Thymus (tissue), 11 donors: ENCODE measurements around the gene SOX6. TPM values are rescaled to one million over a fixed set of nuclear protein-coding genes. Genes with fewer than 3 reads are reported as not detected.

Experiments used
- DNase-seq, 9 donors: peaks; one replicate each; pipeline ENCODE4 v3.0.0-alpha.2; 2013; ENCODE audit warnings: low spot score in 9 of 9, low read depth in 6 of 9, missing footprints in 1 of 9
- H3K27ac ChIP-seq, 2 donors: one replicate each; pipeline ENCODE4 v1.5.1; 2013; ENCODE audit warnings: control low read depth in 1 of 2, low read depth in 1 of 2, low read length in 1 of 2, mild to moderate bottlenecking in 1 of 2, moderate library complexity in 1 of 2
- H3K27me3 ChIP-seq, 2 donors: one replicate each; pipeline ENCODE4 v1.5.1; 2013; ENCODE audit warnings: low read length in 1 of 2; ENCODE audit not compliant: control insufficient read depth in 2 of 2, insufficient read depth in 1 of 2
- H3K36me3 ChIP-seq, 2 donors: one replicate each; pipeline ENCODE4 v1.5.1; 2013; ENCODE audit warnings: low read length in 1 of 2, mild to moderate bottlenecking in 1 of 2, moderate library complexity in 1 of 2; ENCODE audit not compliant: control insufficient read depth in 2 of 2, insufficient read depth in 2 of 2
- H3K4me1 ChIP-seq, 2 donors: one replicate each; pipeline ENCODE4 v1.5.1; 2013; ENCODE audit warnings: low read length in 2 of 2; ENCODE audit not compliant: control insufficient read depth in 2 of 2, insufficient read depth in 2 of 2
- H3K4me3 ChIP-seq, 2 donors: one replicate each; pipeline ENCODE4 v1.5.1; 2013; ENCODE audit warnings: low read length in 2 of 2, control low read depth in 1 of 2, mild to moderate bottlenecking in 1 of 2
- H3K9me3 ChIP-seq, 2 donors: one replicate each; pipeline ENCODE4 v1.5.1; 2013; ENCODE audit warnings: low read length in 1 of 2, mild to moderate bottlenecking in 1 of 2; ENCODE audit not compliant: control insufficient read depth in 2 of 2, insufficient read depth in 1 of 2
- WGBS: extraction: QIAGEN DNeasy Blood & Tissue Kit; methylation state at CpG from one replicate; pipeline ENCODE4 v1.1.7; 2013; 5-methylcytosine and 5-hydroxymethylcytosine counted together
- polyA plus RNA-seq: library from polyadenylated mRNA; stranded (reverse); fragments of 200-250 nt; gene quantifications from one replicate; pipeline ENCODE4 v1.2.3, GENCODE V29; 2013
- total RNA-seq: library from RNA; stranded (reverse); fragments of 120-200 nt; gene quantifications from one replicate; pipeline ENCODE4 v1.2.4, GENCODE V29; 2013
- donor health status: healthy.

The SOX6 gene
- total and polyA plus RNA-seq, 2 donors: 1.2 to 3.0 TPM

- WGBS: 47% methylated on average over 36 of the region's 36 CpGs
- Histone ChIP-seq H3K4me1 (no peaks in the 10 kb centered on the region), H3K4me3 (no peak overlapping the region), H3K27ac (no peak overlapping the region), H3K9me3 (no peaks in the 10 kb centered on the region), H3K36me3 (no peaks in the 10 kb centered on the region), H3K27me3 (peaks cover 0 to 14% of the 10 kb centered on the region in 2 donors)
- peak in 5 of 9 donors; percentile 3 to 32 (median 12) for DNase-seq
Observed at GRCh38 chr11:15941206-15941770, 415.1 kb downstream of the SOX6 start.

DNA sequence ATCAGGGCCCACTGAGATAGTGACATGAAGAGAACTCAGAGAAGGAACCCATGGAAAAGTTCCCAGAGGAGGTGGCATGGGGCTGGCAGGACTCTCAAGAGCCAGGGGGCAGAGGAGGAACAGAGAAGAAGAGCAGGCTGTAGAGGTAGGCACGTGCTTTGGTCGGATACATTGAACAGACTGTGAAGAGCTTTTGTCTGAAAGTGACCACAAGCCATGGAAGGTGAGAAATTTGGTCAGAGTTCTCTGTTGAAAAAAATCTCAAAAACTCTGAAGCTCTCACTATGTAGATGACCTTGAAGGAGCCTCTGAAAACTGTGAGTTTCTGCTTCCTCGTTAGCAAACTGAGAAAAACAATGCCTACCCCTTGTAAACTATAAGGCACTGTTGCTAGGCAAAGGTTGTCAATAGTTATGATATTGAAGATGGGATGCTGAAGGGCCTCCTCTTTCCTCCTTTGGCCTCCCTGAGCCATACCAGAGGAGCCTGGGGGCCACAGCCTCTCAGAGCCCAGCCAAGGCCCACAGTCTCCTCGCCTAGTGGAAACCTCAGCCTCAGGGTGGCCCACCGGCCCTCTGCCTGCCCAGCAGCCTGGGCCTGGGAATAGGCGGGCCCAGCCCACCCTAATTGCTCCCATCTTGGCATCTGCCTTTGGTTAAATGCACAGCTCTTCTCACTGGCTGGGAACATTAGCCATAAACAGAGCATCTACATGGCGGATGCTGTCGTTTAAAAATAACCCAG is 415.7 kb downstream of the SOX6 start:
- no peak for DNase-seq
- Histone ChIP-seq H3K4me3 (no peak overlapping the region), H3K9me3 (no peaks in the 10 kb centered on the region), H3K27ac (no peak overlapping the region), H3K27me3 (peaks cover 0 to 14% of the 10 kb centered on the region in 2 donors), H3K4me1 (no peaks in the 10 kb centered on the region), H3K36me3 (no peaks in the 10 kb centered on the region)
- 90% methylated on average over 8 of the region's 8 CpGs for WGBS

GRCh38 chr11:15938983-15939382 is 417.4 kb downstream of the SOX6 start:
- no peaks in the 10 kb centered on the region for H3K36me3 ChIP-seq
- 96% methylated on average over 1 of the region's 1 CpG for WGBS
- no peaks in the 10 kb centered on the region for H3K9me3 ChIP-seq
- DNase-seq: no peak
- H3K27ac ChIP-seq: no peak overlapping the region
- peaks cover 0 to 14% of the 10 kb centered on the region in 2 donors for H3K27me3 ChIP-seq
- H3K4me1 ChIP-seq: no peaks in the 10 kb centered on the region
- H3K4me3 ChIP-seq: no peak overlapping the region

GRCh38 chr11:15938121-15938611 is 418.2 kb downstream of the SOX6 start:
- no peak for DNase-seq
- Histone ChIP-seq H3K9me3 (no peaks in the 10 kb centered on the region), H3K4me1 (no peaks in the 10 kb centered on the region), H3K27me3 (peaks cover 0 to 14% of the 10 kb centered on the region in 2 donors), H3K36me3 (no peaks in the 10 kb centered on the region), H3K4me3 (no peak overlapping the region), H3K27ac (no peak overlapping the region)
- 96% methylated on average over 24 of the region's 24 CpGs for WGBS

DNA sequence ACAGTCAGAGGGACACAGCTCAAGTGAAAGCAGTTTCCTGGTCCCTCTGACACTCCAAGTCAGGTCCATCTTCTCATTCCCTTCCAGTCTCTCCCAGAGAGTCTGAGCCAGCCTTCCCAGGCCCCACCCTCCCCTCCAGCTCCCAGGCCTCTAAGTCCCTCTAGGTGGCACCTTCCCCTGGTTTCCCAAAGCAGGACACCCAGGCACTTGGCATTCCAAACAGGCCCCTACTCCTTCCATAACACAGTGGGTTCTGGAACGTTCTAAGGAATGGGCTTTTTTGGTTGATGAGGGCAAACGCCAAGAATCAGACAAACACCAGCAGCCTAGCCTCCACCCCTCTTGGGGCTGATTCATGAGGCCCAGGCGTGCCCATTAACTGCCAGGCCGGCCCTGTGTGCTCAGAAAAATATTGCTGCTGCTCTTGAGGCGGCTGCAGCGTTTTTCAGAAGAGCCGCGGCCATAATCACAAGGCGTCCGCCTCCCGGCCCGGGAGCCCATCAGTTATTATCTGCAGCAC is 418.7 kb downstream of the SOX6 start:
- Histone ChIP-seq H3K36me3 (no peaks in the 10 kb centered on the region), H3K4me3 (no peak overlapping the region), H3K27me3 (peaks cover 0 to 14% of the 10 kb centered on the region in 2 donors), H3K27ac (no peak overlapping the region), H3K9me3 (no peaks in the 10 kb centered on the region), H3K4me1 (no peaks in the 10 kb centered on the region)
- no peak for DNase-seq
- WGBS: 96% methylated on average over 12 of the region's 12 CpGs

DNA sequence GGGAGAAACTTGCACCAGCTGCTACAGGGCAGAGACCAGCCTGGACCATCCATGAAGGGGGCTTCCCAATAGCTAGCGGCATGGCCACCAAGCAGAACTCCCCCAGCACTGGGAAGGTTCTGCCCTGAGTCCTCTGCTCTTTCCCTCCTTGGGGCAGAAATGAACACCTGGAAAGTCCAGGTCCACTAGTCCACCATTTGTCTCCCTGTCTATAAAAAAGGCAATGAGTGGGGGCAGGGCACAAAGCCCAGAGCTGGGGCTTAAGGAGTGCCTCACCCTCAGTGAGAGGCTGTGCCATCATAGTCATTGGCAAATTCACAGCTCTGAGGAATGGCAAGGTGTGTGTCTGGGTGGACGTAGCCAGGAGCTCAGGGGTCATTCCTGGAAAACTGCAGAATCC is 420.3 kb downstream of the SOX6 start:
- no peak for DNase-seq
- no peaks in the 10 kb centered on the region for H3K4me1 ChIP-seq
- 96% methylated on average over 2 of the region's 2 CpGs for WGBS
- H3K27me3 ChIP-seq: peaks cover 0 to 4% of the 10 kb centered on the region in 2 donors
- H3K27ac ChIP-seq: no peak overlapping the region
- no peaks in the 10 kb centered on the region for H3K9me3 ChIP-seq
- H3K4me3 ChIP-seq: no peak overlapping the region
- H3K36me3 ChIP-seq: no peaks in the 10 kb centered on the region

- H3K27ac ChIP-seq: no peak overlapping the region
- no peaks in the 10 kb centered on the region for H3K4me1 ChIP-seq
- WGBS: 95% methylated on average over 8 of the region's 8 CpGs
- no peaks in the 10 kb centered on the region for H3K27me3 ChIP-seq
- no peaks in the 10 kb centered on the region for H3K36me3 ChIP-seq
- H3K9me3 ChIP-seq: no peaks in the 10 kb centered on the region
- no peak overlapping the region for H3K4me3 ChIP-seq
- DNase-seq: no peak
Observed at GRCh38 chr11:15935373-15935772, 421.0 kb downstream of the SOX6 start.

GRCh38 chr11:15933886-15934625 is 422.3 kb downstream of the SOX6 start:
- H3K36me3 ChIP-seq: no peaks in the 10 kb centered on the region
- no peak overlapping the region for H3K27ac ChIP-seq
- no peaks in the 10 kb centered on the region for H3K4me1 ChIP-seq
- H3K4me3 ChIP-seq: no peak overlapping the region
- whole genome bisulfite sequencing: 90% methylated on average over 7 of the region's 7 CpGs
- no peaks in the 10 kb centered on the region for H3K27me3 ChIP-seq
- no peaks in the 10 kb centered on the region for H3K9me3 ChIP-seq
- DNase-seq: no peak

DNA sequence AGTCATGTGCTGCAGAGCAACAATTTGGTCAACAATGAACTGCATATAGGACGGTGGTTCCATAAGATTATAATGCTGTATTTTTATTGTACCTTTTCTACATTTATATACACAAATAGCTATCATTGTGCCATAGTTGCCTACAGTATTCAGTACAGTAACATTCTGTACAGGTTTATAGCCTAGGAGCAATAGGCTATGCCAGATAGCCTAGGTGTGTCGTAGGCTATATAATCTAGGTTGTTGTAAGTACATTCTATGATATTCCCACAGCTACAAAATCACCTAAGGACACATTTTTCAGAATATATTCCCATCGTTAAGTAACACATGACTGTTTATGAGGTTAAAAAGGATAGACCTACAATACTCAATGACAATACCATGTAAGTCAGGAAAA is 423.9 kb downstream of the SOX6 start:
- 90% methylated on average over 3 of the region's 3 CpGs for WGBS
- no peaks in the 10 kb centered on the region for H3K9me3 ChIP-seq

More for the DNA sequence above, 423.9 kb downstream of the SOX6 start:
- no peak for DNase-seq
- no peak overlapping the region for H3K27ac ChIP-seq
- H3K27me3 ChIP-seq: no peaks in the 10 kb centered on the region
- H3K36me3 ChIP-seq: no peaks in the 10 kb centered on the region
- H3K4me1 ChIP-seq: no peaks in the 10 kb centered on the region
- H3K4me3 ChIP-seq: no peak overlapping the region
